Breast epithelium (tissue), 3 donors: ENCODE measurements around the gene ZNF567.

ENCODE experiments used
- POLR2AphosphoS5 ChIP-seq, 3 donors: sonication (generic); formaldehyde crosslinking; IDR thresholded peaks; one replicate each; pipeline ENCODE4 v1.6.1; 2017; ENCODE audit warnings: antibody characterized with exemption in 3 of 3
- TF ChIP-seq, protein P1 (sequence below), 3 donors: fragments of 450-650 bp; IDR thresholded peaks; one replicate each; pipeline ENCODE4 v1.5.1; 2016 to 2017; ENCODE audit warnings: antibody characterized with exemption in 3 of 3, mild to moderate bottlenecking in 3 of 3, moderate library complexity in 3 of 3

DNA sequence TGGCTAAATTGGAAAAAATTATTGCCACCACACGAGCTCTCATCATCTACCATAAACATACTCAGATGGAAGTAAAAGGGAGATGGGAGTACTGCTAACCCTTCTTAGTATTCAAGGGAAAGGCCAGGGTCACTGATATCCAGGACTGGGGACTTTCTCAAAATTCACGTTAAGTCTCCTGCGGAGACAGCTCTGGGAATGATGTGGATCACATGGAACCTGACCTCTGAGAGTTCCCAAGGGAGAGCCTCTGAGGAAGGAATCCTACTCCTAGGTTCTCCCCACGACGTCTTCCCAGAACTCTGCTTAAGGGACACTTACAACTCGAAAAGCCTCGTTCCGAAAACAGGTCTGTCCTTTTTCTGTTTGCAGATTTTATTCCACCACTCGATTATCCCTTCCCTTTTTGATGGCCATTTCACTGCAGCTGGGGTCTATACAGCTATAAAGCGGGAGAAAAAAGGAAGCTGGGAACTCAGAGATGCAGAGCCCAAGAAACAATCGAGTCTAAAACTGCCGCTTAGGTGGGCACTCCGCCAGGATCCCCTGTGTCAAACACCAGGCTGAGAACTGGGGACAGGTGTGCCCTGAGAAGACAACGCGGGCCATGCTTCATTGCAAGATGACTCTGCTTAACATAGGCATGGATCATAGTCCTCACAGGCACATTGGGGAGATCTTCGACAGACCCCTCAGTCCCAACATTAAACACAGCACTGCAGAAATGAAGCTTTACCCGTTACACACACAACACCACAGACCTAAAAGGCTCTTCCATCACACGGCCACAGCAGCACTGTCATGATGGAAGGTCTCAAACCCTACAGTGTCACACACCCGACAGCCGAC is 823 bp upstream of the ZNF567 start:
- TF ChIP-seq, protein P1, sequence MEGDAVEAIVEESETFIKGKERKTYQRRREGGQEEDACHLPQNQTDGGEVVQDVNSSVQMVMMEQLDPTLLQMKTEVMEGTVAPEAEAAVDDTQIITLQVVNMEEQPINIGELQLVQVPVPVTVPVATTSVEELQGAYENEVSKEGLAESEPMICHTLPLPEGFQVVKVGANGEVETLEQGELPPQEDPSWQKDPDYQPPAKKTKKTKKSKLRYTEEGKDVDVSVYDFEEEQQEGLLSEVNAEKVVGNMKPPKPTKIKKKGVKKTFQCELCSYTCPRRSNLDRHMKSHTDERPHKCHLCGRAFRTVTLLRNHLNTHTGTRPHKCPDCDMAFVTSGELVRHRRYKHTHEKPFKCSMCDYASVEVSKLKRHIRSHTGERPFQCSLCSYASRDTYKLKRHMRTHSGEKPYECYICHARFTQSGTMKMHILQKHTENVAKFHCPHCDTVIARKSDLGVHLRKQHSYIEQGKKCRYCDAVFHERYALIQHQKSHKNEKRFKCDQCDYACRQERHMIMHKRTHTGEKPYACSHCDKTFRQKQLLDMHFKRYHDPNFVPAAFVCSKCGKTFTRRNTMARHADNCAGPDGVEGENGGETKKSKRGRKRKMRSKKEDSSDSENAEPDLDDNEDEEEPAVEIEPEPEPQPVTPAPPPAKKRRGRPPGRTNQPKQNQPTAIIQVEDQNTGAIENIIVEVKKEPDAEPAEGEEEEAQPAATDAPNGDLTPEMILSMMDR (IDR thresholded peaks at IDR 0.05): no peak
- no peak for TF ChIP-seq POLR2AphosphoS5 (IDR thresholded peaks at IDR 0.05)
